Pons (tissue), 1 donor: ENCODE results near the gene PARN.
"Not testable (repeated sequence)": the region's sequence is repeated elsewhere in the genome, so short reads cannot be mapped to it uniquely, and the experiment has no call there.

Source experiments
- DNase-seq: peaks from one replicate; pipeline ENCODE4 v3.0.0-alpha.2; 2016; ENCODE audit warnings: low spot score

The PARN gene

GRCh38 chr16:14400978-14401710 lies 228.9 kb downstream of the PARN start:
- DNase-seq, result not testable (repeated sequence)

GRCh38 chr16:14400285-14400977 lies 229.6 kb downstream of the PARN start:
- DNase-seq, result no peak

- peak; percentile 8 for DNase-seq
Measured at GRCh38 chr16:14399378-14400284, 230.4 kb downstream of the PARN start.

GRCh38 chr16:14398014-14398717 lies 231.9 kb downstream of the PARN start:
- DNase-seq, result no peak

GRCh38 chr16:14395710-14396304 lies 234.3 kb downstream of the PARN start:
- DNase-seq, result not testable (repeated sequence)

- DNase-seq, result no peak
Measured at GRCh38 chr16:14394834-14395233, 235.2 kb downstream of the PARN start.

GRCh38 chr16:14392960-14393359 lies 237.1 kb downstream of the PARN start:
- DNase-seq, result no peak

- no peak for DNase-seq
Measured at GRCh38 chr16:14389359-14389758, 240.7 kb downstream of the PARN start.

GRCh38 chr16:14388243-14388642 lies 241.8 kb downstream of the PARN start:
- DNase-seq, result no peak

- no peak for DNase-seq
Measured at GRCh38 chr16:14386115-14386514, 243.9 kb downstream of the PARN start.
